GM12873 (cell line): ENCODE data around the gene DISP3.

ENCODE experiments used
- CTCF ChIP-seq: IDR thresholded peaks from 2 replicates; pipeline ENCODE4 v1.5.1; 2012; ENCODE audit warnings: low read depth, mild to moderate bottlenecking, moderate library complexity, low read length, control low read depth; ENCODE audit not compliant: insufficient read depth; ENCODE audit errors: missing control alignments

Gene DISP3

GRCh38 chr1:11448373-11449099, 30.4 kb upstream of the DISP3 start:
- TF ChIP-seq CTCF, result no peak

DNA sequence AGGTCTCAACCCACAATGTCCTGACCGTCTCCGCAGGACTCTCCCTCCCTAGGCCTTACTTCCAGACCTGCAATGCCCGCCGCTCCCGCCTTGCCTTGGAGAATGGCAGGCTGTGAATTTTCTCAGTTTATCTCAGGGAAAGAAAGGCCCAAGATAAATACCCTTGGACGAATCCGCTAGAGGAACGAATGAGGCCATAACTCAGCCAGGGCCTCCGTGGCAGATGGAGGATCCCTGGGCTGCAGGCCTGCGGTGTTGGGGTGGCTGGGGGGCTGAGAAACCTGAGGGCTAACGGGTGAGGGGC, 29.9 kb upstream of the DISP3 start:
- TF ChIP-seq CTCF, result no peak

DNA sequence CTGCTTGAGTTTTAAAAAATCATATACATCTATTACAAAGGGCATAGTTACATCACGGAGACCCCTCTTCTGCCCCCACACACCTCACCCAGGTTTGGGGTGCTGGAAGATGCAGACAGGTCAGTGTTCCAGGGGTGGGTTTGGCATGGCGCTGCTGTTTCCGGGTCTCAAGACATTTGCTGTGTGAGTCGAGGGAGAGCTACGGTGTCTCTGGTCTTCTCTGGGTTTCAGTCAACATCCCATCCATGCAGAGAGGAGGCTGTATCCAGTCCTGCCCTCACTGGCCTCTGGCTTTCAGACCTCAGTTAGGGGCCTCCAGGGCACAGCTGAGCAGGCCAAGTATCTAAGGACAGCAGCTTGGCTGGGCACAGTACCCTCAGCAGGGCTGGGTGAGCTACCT, 28.6 kb upstream of the DISP3 start:
- TF ChIP-seq CTCF, result no peak

DNA sequence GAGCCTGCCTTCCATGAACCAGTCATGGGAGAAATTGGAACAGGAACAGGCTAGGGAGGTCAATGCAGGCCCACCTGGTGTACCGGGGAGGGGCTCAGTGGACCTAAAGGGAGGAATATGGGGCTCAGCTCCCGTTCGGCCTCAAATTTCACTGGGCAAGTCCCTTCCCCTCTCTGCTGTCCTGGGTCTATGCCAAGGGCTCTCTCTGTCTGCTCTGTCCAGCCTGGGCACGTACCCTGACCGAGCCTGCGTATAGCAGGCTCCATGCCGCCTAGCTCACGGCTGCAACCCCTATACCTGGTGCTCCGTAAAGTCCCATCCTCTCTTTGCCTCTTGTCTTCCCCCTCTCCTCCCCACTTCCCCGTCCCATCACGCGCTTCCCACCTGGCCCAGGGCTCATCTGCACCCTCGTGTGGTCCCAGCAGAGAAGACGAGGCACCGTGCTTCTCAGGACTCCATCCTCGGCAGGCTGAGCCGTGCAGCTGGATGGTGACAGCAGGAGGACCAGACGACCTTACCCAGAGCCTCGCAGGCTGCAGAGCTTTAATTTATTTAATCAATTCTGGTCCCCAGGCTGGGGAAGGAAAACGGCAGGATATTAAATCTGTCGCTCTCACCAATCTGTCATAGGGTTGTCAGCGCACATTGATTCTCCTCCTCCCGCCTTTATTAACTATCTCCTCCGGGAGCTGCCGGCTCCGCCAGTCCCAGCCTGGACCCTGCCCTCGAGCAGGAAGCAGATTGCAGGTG, 25.0 kb upstream of the DISP3 start:
- TF ChIP-seq CTCF, result no peak

GRCh38 chr1:11455967-11456570, 22.9 kb upstream of the DISP3 start:
- no peak for TF ChIP-seq CTCF

GRCh38 chr1:11456965-11457364, 22.0 kb upstream of the DISP3 start:
- no peak for TF ChIP-seq CTCF

- no peak for TF ChIP-seq CTCF
Measured at GRCh38 chr1:11458811-11459275, 20.1 kb upstream of the DISP3 start.
